ENCODE measurements around the gene KIF26B. TPM values are rescaled to one million over a fixed set of nuclear protein-coding genes. Genes with fewer than 3 reads are reported as not detected.

Gene KIF26B
- total RNA-seq, 1 donor from 2014 or later = 0.49 TPM

DNA sequence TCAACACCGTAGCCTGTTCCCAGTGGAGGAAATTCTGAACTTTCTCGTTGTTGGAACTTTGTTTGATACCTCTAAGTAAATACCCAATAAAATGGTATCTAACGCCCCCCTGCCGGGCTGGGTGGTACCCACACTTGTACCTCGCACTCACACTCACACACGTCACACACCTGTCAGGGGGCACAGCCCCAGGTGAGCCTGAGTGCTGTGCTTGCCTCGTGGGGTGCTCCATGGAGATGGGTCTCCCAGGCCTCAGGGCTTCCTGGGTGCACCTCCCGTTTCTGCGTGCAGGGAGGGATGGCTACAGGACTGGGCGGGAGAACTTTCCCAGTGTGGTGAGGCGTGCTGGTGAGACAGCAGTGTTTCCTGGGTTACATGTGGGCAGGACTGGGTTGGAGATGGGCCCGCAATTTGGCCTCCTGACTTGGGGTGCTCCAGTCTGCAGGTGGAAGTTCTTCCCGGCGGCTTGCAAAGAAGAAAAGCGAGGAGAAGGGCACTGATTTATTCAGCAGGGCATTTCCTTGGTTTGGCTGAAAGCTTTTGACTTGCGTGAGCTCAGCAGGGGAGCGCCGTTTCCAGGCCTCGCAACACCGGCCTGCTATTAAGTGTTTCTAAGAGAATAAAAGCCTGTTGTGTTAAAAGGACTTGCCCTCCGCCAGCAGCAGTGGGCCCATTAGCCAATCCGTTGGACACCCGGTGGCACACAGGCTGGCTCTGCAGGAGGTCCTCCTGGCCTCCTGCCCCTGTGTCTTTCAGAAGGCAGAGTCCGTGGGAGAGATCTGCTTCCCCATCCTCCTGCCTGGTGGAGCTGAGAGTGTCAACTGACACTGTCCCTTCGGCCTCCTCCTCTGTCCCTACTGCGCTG, 79.7 kb downstream of the KIF26B start:
- Histone ChIP-seq H3K27me3 (no peaks in the 10 kb centered on the region), H3K27ac (no peak overlapping the region), H3K36me3 (no peaks in the 10 kb centered on the region), H3K4me3 (no peak overlapping the region), H3K9me3 (no peaks in the 10 kb centered on the region), H3K4me1 (no peaks in the 10 kb centered on the region)
- intact Hi-C loops (cut with DNase I) = no loop called here
- TF ChIP-seq POLR2AphosphoS5 (IDR thresholded peaks at IDR 0.05; ENCODE audit: insufficient read depth in 1 of 2, low read depth in 1 of 2) (no peak), POLR2A (IDR thresholded peaks at IDR 0.05) (no peak)
- TF ChIP-seq, protein P1, sequence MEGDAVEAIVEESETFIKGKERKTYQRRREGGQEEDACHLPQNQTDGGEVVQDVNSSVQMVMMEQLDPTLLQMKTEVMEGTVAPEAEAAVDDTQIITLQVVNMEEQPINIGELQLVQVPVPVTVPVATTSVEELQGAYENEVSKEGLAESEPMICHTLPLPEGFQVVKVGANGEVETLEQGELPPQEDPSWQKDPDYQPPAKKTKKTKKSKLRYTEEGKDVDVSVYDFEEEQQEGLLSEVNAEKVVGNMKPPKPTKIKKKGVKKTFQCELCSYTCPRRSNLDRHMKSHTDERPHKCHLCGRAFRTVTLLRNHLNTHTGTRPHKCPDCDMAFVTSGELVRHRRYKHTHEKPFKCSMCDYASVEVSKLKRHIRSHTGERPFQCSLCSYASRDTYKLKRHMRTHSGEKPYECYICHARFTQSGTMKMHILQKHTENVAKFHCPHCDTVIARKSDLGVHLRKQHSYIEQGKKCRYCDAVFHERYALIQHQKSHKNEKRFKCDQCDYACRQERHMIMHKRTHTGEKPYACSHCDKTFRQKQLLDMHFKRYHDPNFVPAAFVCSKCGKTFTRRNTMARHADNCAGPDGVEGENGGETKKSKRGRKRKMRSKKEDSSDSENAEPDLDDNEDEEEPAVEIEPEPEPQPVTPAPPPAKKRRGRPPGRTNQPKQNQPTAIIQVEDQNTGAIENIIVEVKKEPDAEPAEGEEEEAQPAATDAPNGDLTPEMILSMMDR (IDR thresholded peaks at IDR 0.05) = no peak
- DNase-seq (ENCODE audit: extremely low spot score in 2 of 2) = no peak

DNA sequence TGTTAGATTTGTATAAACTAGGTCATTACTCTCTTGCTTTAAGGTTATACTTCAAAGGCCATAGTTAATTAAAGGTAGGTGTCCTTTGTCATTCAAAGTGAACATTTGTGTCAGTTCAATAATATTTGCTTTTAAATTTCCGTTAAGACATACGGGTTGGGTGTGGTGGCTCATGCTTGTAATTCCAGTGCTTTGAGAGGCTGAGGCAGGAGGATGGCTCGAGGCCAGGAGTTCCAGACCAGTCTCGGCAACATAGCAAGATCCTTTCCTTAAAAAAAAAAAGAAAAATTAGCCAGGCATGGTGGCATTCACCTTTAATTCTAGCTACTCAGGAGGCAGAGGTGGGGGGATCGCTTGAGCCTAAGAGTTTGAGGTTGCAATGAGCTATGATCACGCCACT, 80.4 kb downstream of the KIF26B start:
- DNase-seq (ENCODE audit: extremely low spot score in 2 of 2) = no peak
- no peaks in the 10 kb centered on the region for H3K9me3 ChIP-seq
- H3K36me3 ChIP-seq = no peaks in the 10 kb centered on the region
- H3K4me3 ChIP-seq = no peak overlapping the region
- no peak overlapping the region for H3K27ac ChIP-seq
- TF ChIP-seq POLR2A (IDR thresholded peaks at IDR 0.05) (no peak), POLR2AphosphoS5 (IDR thresholded peaks at IDR 0.05; ENCODE audit: insufficient read depth in 1 of 2, low read depth in 1 of 2) (no peak)
- intact Hi-C loops (cut with DNase I) = no loop called here
- H3K4me1 ChIP-seq = no peaks in the 10 kb centered on the region
- no peaks in the 10 kb centered on the region for H3K27me3 ChIP-seq

DNA sequence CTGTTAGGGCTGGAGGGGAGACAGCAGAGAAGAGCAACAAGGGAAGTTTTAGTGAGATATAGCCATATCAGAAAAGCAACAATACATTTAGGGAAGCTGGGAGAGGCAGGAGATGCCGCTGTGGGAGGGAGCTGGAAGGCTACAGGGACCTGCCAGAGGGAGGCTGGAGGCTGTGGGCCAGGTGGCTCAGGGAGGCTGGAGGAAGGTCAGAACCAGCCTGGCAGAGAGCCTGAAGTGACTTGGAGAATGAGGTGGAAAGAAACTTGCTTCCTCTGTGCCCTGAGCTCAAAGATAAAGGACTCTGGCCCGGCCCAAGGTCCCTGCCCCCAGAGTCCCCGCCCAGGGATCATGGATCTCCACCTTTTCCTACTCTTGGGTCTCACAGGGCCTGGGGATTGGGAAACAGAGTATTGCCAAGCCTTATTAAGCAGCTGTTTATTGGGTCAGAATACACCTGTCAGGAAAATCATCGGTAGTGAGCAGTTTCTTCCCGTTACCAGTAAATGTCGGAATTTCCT, 85.9 kb downstream of the KIF26B start:
- Histone ChIP-seq H3K27ac (no peak overlapping the region), H3K4me1 (no peaks in the 10 kb centered on the region), H3K9me3 (no peaks in the 10 kb centered on the region), H3K27me3 (no peaks in the 10 kb centered on the region), H3K36me3 (no peaks in the 10 kb centered on the region), H3K4me3 (no peak overlapping the region)
- no peak for DNase-seq (ENCODE audit: extremely low spot score in 2 of 2)
- intact Hi-C loops (cut with DNase I) = no loop called here
- TF ChIP-seq POLR2A (IDR thresholded peaks at IDR 0.05) (no peak), POLR2AphosphoS5 (IDR thresholded peaks at IDR 0.05; ENCODE audit: insufficient read depth in 1 of 2, low read depth in 1 of 2) (no peak)
- TF ChIP-seq, protein P1 (IDR thresholded peaks at IDR 0.05) = no peak

GRCh38 chr1:245241526-245242130, 86.8 kb downstream of the KIF26B start:
- no peak overlapping the region for H3K4me3 ChIP-seq
- DNase-seq (ENCODE audit: extremely low spot score in 2 of 2) = no peak
- no peaks in the 10 kb centered on the region for H3K27me3 ChIP-seq
- no peak overlapping the region for H3K27ac ChIP-seq
- H3K36me3 ChIP-seq = no peaks in the 10 kb centered on the region
- intact Hi-C loops (cut with DNase I) = no loop called here
- TF ChIP-seq, protein P1 (IDR thresholded peaks at IDR 0.05) = no peak
- TF ChIP-seq POLR2AphosphoS5 (IDR thresholded peaks at IDR 0.05; ENCODE audit: insufficient read depth in 1 of 2, low read depth in 1 of 2) (no peak), POLR2A (IDR thresholded peaks at IDR 0.05) (no peak)
- H3K9me3 ChIP-seq = no peaks in the 10 kb centered on the region
- no peaks in the 10 kb centered on the region for H3K4me1 ChIP-seq

- no peaks in the 10 kb centered on the region for H3K9me3 ChIP-seq
- H3K27ac ChIP-seq = no peak overlapping the region
- H3K4me3 ChIP-seq = no peak overlapping the region
- DNase-seq (ENCODE audit: extremely low spot score in 2 of 2) = no peak
- intact Hi-C loops (cut with DNase I) = no loop called here
- no peaks in the 10 kb centered on the region for H3K4me1 ChIP-seq
- TF ChIP-seq, protein P1 (IDR thresholded peaks at IDR 0.05) = no peak
- TF ChIP-seq POLR2AphosphoS5 (IDR thresholded peaks at IDR 0.05; ENCODE audit: insufficient read depth in 1 of 2, low read depth in 1 of 2) (no peak), POLR2A (IDR thresholded peaks at IDR 0.05) (no peak)
- no peaks in the 10 kb centered on the region for H3K27me3 ChIP-seq
- no peaks in the 10 kb centered on the region for H3K36me3 ChIP-seq
Measured at GRCh38 chr1:245242989-245243388, 88.2 kb downstream of the KIF26B start.
